GM21367 (cell line): ENCODE measurements around the gene DNLZ.

Experiments used
- ATAC-seq: cut with Tn5 transposase; IDR thresholded peaks from one replicate; pipeline ENCODE4 v1.9.1; 2021; ENCODE audit not compliant: unreplicated experiment

DNLZ gene

GRCh38 chr9:136397643-136398042, 34.1 kb upstream of the DNLZ start:
- ATAC-seq = no peak

- ATAC-seq = no peak
Measured at GRCh38 chr9:136396219-136396515, 32.6 kb upstream of the DNLZ start.

GRCh38 chr9:136395345-136396218, 32.0 kb upstream of the DNLZ start:
- ATAC-seq = no peak

DNA sequence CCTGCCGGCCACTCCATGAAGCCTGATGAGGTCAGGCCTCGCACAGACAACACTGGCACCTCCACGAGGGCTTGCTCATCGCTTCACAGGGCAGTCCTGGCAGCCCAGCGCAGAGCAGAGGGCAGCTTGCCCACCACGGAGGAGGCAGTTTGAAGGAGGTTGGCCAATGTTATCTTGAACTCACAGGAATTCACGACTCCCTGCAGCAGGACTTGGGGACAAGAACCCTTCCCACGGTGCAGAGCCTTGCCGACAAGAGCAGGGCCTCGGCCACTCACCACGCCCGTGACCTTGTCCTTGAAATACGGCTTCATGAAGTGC, 31.4 kb upstream of the DNLZ start:
- no peak for ATAC-seq

DNA sequence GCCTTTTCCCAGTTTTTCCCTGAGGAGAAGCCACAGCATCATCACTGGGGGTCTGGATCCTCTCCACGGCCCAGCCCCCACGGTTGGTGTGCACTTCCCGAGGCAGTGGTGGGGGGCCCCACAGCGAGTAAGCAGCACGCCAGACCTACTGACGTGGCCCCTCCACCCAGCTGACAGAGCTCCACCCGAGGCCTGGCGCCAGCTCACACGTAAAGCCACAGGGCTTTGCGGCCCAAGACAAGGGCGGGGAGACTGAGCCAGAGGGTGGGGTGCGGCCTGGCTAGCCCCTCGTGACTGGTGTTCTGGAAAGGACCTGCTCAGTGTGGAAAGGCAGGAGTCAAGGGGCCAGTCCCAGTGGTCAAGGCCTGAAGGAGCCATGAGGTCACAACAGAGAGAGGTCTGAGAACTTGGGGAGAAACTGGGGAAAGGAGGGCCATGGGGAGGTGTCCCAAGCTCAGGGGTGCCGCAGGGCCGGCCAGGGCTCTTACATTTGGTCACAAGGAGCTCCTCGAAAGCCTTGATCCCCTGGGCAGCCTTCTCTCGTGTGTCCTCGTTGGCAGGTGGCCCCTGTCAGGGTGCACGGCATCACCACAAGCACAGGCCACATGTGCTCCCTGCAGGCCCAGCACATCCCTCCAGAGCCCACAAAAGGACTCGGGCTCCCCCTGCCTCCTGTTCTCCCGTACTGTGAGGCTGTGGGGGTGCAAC, 30.9 kb upstream of the DNLZ start:
- no peak for ATAC-seq

GRCh38 chr9:136393531-136393930, 30.0 kb upstream of the DNLZ start:
- ATAC-seq = no peak

GRCh38 chr9:136392538-136393449, 29.2 kb upstream of the DNLZ start:
- no peak for ATAC-seq

DNA sequence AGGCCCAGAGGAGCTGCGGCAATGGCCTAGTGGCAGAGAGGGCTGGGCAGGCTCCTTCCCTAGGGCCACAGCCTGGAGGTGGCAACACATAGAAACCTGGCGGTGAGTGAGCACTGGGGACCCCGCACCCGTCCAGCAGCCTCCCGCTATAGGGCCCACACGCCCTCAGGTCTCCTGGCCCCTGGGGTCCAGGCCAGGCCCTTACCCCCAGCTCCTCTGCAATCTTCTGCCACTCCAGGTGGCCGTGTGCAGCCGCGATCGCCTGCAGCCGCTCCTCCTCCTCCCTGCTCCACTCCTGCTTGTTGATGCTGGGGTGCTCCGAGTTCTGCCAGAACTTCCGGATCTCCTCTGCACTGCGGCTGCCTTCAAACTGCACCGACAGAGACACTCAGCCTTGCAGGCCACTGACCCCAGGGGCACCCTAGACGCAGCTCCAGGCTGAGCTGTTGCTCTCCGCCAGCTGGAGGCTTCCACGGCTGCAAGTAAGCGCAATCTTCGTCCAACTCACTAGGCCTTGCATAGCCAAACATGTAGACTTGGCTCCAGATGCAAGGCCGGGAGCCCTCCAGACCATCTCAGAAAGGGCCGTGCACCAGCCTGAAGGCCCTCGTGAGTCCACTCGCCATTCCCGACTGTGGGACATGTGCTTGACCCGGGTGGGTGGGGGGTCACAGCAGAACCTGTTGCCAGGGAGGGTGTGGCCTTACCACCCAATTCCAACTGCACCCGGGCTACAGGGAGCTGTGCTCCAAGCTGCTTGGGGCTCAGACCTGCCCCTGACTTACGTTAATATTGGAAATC, 28.4 kb upstream of the DNLZ start:
- ATAC-seq = no peak

DNA sequence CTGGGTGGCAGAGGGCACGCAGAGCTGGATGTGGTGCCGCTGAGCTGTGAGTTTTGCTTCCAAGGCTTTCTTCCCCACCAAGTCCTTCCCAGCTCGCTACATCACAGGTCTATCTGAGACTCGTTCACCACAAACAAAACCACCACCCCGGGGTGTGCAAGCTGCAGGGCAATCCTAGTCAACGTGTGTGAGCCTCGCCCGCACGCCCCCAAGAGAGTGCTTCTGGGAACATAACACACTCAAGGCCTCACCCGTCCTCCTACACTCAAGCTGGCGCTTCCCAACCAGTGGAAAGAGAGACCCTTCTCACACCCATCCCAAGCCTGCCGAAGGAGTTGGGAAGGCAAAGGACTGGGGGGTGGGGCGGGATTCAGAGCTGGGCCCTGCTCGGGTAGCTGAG, 25.9 kb upstream of the DNLZ start:
- ATAC-seq = no peak

DNA sequence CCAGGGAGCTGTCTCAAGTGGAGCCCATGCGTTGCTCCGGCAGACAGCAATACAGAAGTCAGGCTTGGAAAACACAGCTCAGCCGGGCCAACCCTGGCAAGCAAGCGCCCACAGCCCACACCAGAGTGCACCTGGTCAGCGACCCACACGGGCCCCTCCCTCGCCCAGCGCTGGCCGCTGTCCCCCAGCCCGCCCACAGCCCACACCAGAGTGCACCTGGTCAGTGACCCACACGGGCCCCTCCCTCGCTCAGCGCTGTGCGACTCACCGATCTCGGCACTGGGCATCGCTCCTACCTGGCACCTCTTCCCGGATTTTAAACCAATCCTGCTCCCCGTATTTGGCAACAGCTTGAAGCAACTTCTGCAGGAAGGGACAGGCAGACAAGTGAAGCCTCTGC, 23.7 kb upstream of the DNLZ start:
- no peak for ATAC-seq

GRCh38 chr9:136386018-136386417, 22.5 kb upstream of the DNLZ start:
- ATAC-seq = no peak

- no peak for ATAC-seq
Measured at GRCh38 chr9:136385015-136385414, 21.5 kb upstream of the DNLZ start.

DNA sequence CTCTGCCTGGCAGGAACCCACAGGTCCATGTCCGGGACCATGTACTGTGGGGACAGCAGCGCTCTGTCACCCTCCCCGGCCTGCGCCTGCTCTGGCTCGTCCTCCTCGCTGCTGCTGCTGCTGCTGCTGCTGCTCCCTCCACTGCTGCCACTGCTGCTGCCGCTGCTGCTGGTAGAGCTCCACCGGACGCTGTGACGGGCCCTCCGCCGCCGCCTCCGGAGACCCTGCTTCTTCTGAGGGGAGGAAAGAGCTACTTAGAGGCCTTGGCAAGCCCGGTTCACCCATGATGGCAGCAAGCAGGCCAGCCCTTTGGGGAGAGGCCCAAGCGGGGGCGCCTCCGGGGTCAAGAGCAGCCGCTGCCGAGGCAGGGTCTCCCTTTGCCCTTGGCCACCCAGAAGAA, 19.9 kb upstream of the DNLZ start:
- no peak for ATAC-seq

DNA sequence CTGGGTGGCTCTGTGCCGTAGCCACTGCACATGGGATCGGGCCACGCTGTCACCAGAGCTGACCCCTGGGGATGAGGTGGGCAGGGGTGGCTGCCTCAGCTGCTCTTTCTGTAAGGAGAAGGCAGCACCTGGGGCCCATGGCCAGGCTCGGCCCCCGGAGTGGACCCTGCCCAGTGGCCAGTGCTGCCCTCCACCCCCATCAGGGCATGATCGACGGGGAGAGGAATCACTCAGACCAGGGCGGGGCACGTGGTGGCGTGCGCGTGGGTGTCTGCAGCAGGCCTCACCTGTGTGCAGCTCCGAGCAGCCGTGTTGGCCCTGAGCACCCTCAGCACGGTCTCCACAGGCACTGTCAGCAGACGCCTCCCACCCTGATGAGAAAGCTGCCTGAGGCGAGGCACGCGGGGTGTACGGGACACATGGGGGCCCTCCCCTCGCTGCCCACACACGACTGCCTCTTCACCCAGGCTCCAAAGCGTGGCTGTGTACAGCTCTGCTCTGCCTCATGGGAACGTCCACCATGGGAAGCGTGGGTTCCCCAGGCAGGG, 18.5 kb upstream of the DNLZ start:
- ATAC-seq = no peak

GRCh38 chr9:136381311-136381710, 17.8 kb upstream of the DNLZ start:
- no peak for ATAC-seq

GRCh38 chr9:136380381-136380780, 16.8 kb upstream of the DNLZ start:
- ATAC-seq = no peak

DNA sequence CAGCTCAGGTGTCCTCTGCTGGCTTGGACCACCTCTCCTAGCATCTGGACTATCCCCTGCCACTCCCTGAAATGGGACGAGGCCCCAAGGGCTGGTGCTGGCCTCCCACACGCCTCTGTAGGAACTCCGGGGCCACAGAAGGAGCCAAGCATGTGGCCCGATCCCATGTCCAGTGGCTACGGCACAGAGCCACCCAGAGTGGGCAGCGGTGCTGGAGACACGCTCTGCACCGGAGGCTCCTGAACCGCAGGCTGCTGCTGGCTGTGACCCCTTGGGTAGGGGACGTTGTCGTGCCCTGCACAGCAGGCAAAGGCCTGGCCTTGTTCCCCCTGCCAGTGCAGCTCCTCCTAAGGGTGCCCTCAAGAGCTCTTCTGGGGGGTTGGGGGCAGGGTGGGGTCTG, 16.3 kb upstream of the DNLZ start:
- ATAC-seq = no peak

DNA sequence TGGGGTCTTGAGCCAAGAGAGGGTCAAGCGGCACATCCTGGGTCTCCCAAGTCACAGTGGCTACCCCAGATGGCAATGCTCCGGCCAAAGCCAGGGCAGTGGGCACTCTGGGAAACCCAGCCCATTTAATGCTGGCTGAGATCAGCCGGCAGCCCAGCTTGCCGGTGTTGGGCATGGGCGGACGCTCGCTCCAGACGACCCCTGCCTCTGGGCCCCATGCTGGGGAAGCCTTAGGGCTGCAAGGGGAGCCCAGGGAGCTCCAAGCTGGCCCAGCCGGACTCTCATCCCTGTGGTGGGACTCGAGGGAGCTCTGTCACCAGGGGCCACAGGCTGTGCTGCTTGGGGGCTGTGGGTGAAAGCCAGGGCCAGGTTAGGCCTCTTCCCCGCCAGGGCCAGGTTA, 15.9 kb upstream of the DNLZ start:
- ATAC-seq = no peak

DNA sequence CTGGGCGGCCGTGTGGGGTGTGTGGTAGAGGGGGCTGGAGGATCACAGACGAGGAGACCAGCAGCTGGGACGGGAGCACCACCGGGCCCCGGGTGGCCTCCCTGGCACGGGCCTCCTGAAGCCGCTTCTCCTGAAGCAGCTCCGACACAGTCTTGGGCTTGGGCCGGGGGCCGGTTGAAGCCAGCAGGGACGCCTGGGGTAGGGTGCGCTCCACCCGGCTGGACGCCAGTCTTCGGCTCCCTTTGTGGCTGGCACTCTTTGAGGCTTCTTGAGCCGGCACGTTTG, 15.4 kb upstream of the DNLZ start:
- ATAC-seq = no peak

- ATAC-seq = no peak
Measured at GRCh38 chr9:136378170-136379002, 14.8 kb upstream of the DNLZ start.
